Measurements from ENCODE around the gene TFG. TPM values are rescaled to one million over a fixed set of nuclear protein-coding genes. Genes with fewer than 3 reads are reported as not detected.

The TFG gene
- total RNA-seq, 3 donors from 2014 or later, result 82.0 to 125 (median 95.2) TPM

DNA sequence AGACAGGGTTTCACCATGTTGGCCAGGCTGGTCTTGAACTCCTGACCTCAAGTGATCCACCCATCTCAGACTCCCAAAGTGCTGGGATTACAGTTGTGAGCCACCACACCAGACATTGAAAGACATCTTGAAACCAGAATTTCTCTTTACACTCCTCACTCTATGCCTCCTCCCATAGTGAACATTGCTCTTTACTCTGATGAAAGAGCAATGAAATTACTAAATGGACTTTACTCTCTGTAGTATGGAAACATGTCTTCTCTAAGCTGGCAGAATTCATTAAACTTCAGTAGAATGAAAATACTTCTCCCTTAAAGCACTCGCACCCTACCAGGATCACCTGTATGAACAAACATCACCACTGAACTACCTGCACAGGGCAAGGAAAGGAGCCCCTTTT lies 27.8 kb upstream of the TFG start:
- ATAC-seq, result peak; percentile 69
- intact Hi-C loops (cut with DNase I, micrococcal nuclease), result no loop called here
- Histone ChIP-seq H3K36me3 (ENCODE audit: low read depth) (no peaks in the 10 kb centered on the region), H3K4me1 (ENCODE audit: low read depth) (no peaks in the 10 kb centered on the region), H3K4me3 (no peak overlapping the region), H3K9me3 (peaks cover 2% of the 10 kb centered on the region)
- no peak for DNase-seq
- TF ChIP-seq, protein P1, sequence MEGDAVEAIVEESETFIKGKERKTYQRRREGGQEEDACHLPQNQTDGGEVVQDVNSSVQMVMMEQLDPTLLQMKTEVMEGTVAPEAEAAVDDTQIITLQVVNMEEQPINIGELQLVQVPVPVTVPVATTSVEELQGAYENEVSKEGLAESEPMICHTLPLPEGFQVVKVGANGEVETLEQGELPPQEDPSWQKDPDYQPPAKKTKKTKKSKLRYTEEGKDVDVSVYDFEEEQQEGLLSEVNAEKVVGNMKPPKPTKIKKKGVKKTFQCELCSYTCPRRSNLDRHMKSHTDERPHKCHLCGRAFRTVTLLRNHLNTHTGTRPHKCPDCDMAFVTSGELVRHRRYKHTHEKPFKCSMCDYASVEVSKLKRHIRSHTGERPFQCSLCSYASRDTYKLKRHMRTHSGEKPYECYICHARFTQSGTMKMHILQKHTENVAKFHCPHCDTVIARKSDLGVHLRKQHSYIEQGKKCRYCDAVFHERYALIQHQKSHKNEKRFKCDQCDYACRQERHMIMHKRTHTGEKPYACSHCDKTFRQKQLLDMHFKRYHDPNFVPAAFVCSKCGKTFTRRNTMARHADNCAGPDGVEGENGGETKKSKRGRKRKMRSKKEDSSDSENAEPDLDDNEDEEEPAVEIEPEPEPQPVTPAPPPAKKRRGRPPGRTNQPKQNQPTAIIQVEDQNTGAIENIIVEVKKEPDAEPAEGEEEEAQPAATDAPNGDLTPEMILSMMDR (IDR thresholded peaks at IDR 0.05), result no peak

DNA sequence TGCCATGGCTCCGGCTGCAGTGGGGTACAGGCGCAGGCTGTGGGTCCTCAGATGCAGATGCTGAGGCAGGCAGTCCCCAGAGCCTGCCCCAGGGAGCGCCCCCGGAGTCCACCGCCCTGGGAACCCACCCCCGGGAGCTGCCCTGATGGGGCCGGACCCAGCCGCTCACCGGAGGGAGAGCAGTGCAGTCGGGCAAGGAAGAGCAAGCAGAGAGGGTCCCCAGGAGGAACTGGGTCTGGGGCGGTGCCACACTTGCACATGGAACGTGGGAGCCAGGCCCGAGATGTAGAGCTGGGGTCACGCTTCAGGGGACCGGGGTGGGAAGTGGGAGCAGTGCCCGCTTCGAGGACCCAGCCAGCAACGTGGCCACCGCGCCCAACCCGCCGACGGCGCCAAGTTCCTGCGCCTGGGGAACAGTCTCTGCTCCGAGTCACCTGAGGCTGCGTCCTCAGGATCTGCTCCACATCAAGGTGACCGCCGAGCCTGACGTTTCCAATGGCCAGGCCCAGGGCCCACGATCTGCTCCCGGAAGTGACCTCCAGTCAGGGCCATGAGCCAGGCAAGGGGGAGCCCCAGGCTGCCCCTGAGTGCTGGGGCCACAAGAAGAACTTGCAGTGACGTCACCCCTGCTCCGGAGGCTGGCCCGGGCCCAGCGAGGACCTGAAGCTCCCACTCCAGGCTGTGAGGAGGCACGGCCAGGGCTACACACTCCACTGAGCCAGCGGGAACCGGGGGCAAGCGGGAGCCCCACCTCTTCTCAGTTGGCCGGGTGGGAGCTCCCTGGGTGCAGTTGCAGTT lies 27.0 kb upstream of the TFG start:
- intact Hi-C loops (cut with DNase I, micrococcal nuclease), result no loop called here
- no peak overlapping the region for H3K4me3 ChIP-seq
- no peaks in the 10 kb centered on the region for H3K4me1 ChIP-seq (ENCODE audit: low read depth)
- TF ChIP-seq, protein P1 (IDR thresholded peaks at IDR 0.05), result no peak
- no peak for DNase-seq
- ATAC-seq, result peak; percentile 15
- H3K9me3 ChIP-seq, result peaks cover 2% of the 10 kb centered on the region
- no peaks in the 10 kb centered on the region for H3K36me3 ChIP-seq (ENCODE audit: low read depth)

DNA sequence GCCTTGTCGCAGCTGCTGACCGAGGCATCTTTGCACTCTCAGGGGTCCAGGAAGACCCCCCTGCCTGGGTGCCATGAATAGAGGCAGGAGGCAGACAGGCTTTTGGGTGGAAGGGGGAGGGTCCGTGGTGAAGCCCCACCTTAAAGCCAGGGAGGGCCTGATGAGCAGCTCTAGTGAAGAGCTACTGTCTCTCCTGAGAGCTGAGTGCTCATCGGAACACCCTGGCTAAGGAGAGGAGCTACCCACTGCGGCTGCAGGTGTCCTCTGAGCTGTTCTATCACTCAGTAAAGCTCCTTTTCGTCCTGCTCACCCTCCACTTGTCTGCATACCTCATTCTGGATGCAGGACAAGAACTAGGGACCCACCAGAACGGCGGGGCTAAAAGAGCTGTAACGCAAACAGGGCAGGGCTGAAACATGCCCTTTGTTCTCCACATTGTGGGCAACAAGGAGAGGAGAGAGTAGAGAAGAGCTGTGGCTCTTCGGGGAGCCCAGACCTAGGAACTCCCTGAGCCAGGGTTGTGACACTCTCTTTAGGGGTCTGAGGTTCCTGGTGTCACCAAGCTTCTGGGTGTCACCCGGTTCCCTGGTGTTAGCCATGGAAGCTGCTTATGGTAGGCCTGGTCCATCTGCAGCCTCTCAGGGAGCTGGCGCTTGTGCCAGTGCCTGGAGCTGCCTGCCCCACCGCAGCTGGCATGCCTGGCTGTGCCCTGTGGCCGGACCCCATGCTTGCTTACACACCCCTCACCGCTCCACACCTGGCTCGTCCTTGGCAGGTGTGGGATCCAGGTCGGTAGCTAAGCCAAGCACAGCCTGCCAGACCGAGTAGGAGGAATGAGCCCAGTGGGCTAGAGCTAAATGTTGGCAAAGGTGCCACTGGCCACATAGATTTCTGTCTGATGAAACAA lies 26.2 kb upstream of the TFG start:
- Histone ChIP-seq H3K36me3 (ENCODE audit: low read depth) (no peaks in the 10 kb centered on the region), H3K4me1 (ENCODE audit: low read depth) (no peaks in the 10 kb centered on the region), H3K9me3 (peaks cover 2% of the 10 kb centered on the region), H3K4me3 (no peak overlapping the region)
- no peak for ATAC-seq
- intact Hi-C loops (cut with DNase I, micrococcal nuclease), result no loop called here
- TF ChIP-seq, protein P1 (IDR thresholded peaks at IDR 0.05), result no peak
- no peak for DNase-seq

DNA sequence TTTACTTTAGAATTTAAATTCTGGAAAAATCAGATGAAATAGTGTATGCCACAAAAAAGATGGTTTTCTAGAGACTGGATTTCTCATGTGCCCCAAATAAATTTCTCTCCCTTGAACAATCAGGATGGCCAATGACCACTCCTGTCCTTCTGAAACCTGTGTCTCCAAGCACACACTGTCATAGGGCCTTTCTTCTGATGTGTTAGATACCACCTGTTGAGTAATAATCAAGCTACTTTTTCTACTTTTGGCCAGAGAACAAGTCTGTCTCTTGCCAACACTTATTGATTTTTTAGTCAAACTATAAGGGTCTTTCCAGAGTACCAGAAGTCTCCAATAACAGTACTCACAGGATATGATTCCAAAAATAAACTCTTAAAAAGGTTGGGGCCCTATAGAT lies 16.1 kb upstream of the TFG start:
- ATAC-seq, result no peak
- TF ChIP-seq, protein P1 (IDR thresholded peaks at IDR 0.05), result no peak

DNA sequence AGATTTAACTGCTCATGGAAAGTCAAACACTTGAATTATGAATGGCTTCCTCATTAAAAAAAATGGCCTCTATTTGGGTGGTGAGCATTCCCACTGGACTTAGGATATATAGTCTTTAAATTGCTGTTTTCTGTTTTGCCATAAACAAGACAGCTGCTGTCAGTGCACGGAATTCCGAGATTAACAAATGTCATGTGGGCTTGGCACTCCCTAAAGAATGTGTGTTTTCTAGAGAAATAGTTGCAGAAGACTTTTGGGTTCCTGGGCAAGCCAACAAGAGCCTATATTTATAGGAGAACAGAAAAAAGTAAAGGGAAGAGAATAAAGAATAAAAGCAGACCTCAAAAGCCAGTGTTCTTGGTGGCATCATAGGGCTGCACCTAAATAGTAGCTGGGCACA lies 13.6 kb upstream of the TFG start:
- no peak overlapping the region for H3K4me3 ChIP-seq
- TF ChIP-seq, protein P1 (IDR thresholded peaks at IDR 0.05), result no peak
- ATAC-seq, result no peak
- H3K9me3 ChIP-seq, result no peaks in the 10 kb centered on the region
- H3K36me3 ChIP-seq (ENCODE audit: low read depth), result no peaks in the 10 kb centered on the region
- H3K4me1 ChIP-seq (ENCODE audit: low read depth), result no peaks in the 10 kb centered on the region
- intact Hi-C loops (cut with DNase I, micrococcal nuclease), result no loop called here
- DNase-seq, result no peak

More for the DNA sequence above, 16.1 kb upstream of the TFG start:
- no peaks in the 10 kb centered on the region for H3K4me1 ChIP-seq (ENCODE audit: low read depth)
- no peak overlapping the region for H3K4me3 ChIP-seq
- intact Hi-C loops (cut with DNase I, micrococcal nuclease), result no loop called here
- DNase-seq, result no peak
- H3K9me3 ChIP-seq, result no peaks in the 10 kb centered on the region
- H3K36me3 ChIP-seq (ENCODE audit: low read depth), result no peaks in the 10 kb centered on the region
